Suprapubic skin (tissue), 3 donors: ENCODE data around the gene RPUSD3.
"Not testable (repeated sequence)": the region's sequence is repeated elsewhere in the genome, so short reads cannot be mapped to it uniquely, and the experiment has no call there.

Source experiments
- POLR2A ChIP-seq, 2 donors: fragments of 450-650 bp; IDR thresholded peaks; one replicate each; pipeline ENCODE4 v1.6.1; 2017; ENCODE audit warnings: antibody characterized with exemption in 2 of 2, mild to moderate bottlenecking in 2 of 2, moderate library complexity in 2 of 2
- TF ChIP-seq, protein P1 (sequence below), 2 donors: fragments of 200-600 bp in 1 of 2; fragments of 450-650 bp in 1 of 2; sonication (generic) in 1 of 2; IDR thresholded peaks; one replicate each; pipeline ENCODE4 v1.5.1; 2016 to 2019; ENCODE audit warnings: antibody characterized with exemption in 2 of 2, mild to moderate bottlenecking in 1 of 2, moderate library complexity in 1 of 2

DNA sequence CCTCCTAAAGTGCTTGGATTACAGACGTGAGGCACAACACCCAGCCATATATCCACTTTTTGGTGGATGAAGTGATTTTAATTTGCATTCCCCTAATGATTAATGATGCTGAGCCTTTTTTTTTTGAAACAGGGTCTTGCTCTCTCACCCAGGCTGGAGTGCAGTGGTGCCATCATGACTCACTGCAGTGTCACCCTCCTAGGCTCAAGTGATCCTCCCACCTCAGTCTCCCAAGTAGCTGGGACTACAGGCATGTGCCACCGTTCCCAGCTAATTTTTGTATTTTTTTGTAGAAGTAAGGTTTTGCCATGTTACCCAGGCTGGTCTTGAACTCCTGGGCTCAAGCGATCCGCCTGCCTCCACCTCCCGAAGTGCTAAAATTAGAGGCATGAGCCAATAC is 28.3 kb upstream of the RPUSD3 start:
- TF ChIP-seq, protein P1, sequence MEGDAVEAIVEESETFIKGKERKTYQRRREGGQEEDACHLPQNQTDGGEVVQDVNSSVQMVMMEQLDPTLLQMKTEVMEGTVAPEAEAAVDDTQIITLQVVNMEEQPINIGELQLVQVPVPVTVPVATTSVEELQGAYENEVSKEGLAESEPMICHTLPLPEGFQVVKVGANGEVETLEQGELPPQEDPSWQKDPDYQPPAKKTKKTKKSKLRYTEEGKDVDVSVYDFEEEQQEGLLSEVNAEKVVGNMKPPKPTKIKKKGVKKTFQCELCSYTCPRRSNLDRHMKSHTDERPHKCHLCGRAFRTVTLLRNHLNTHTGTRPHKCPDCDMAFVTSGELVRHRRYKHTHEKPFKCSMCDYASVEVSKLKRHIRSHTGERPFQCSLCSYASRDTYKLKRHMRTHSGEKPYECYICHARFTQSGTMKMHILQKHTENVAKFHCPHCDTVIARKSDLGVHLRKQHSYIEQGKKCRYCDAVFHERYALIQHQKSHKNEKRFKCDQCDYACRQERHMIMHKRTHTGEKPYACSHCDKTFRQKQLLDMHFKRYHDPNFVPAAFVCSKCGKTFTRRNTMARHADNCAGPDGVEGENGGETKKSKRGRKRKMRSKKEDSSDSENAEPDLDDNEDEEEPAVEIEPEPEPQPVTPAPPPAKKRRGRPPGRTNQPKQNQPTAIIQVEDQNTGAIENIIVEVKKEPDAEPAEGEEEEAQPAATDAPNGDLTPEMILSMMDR (IDR thresholded peaks at IDR 0.05), result not testable (repeated sequence)
- TF ChIP-seq POLR2A (IDR thresholded peaks at IDR 0.05), result not testable (repeated sequence)
